Cardiac muscle cell (in vitro differentiated cells and primary cell): ENCODE results near the gene TNF. TPM values are rescaled to one million over a fixed set of nuclear protein-coding genes. Genes with fewer than 3 reads are reported as not detected.
"Not testable (repeated sequence)": the region's sequence is repeated elsewhere in the genome, so short reads cannot be mapped to it uniquely, and the experiment has no call there.

Experiments
- DNase-seq, 2 donors: peaks; one replicate each; pipeline versions ENCODE4 v3.0.0 to v3.0.0-alpha.2; 2010 to 2017; ENCODE audit warnings: low read depth in 1 of 2, low spot score in 1 of 2
- H3K27ac ChIP-seq: fragments of 200-600 bp; sonication (generic); 2 replicates; pipeline ENCODE4 v1.5.1; 2016
- H3K27me3 ChIP-seq: fragments of 200-600 bp; sonication (generic); 2 replicates; pipeline ENCODE4 v1.6.0; 2016; ENCODE audit warnings: control low read depth
- H3K36me3 ChIP-seq: fragments of 200-600 bp; sonication (generic); 2 replicates; pipeline ENCODE4 v1.5.1; 2016; ENCODE audit warnings: control low read depth
- H3K4me1 ChIP-seq: fragments of 200-600 bp; sonication (generic); 2 replicates; pipeline ENCODE4 v1.8.1; 2017; ENCODE audit warnings: low read depth, mild to moderate bottlenecking, mixed run types
- H3K4me3 ChIP-seq: fragments of 200-600 bp; sonication (generic); 2 replicates; pipeline ENCODE4 v1.5.1; 2016; ENCODE audit warnings: mild to moderate bottlenecking
- H3K9me3 ChIP-seq: fragments of 200-600 bp; sonication (generic); 2 replicates; pipeline ENCODE4 v1.5.1; 2017; ENCODE audit warnings: low read depth, mild to moderate bottlenecking, control low read depth
- CTCF ChIP-seq: IDR thresholded peaks from 2 replicates; pipeline ENCODE4 v1.5.1; 2012; ENCODE audit warnings: low read depth, mild to moderate bottlenecking, low read length
- polyA plus RNA-seq: library from polyadenylated mRNA; unstranded; fragments of >200 nt; fragmentation: Nextera tagmentation; extraction: Ambion mirVana; gene quantifications from 2 replicates; pipeline ENCODE4 v1.2.1, GENCODE V29; 2016
- total RNA-seq: library from RNA; depleted of rRNA; stranded (reverse); fragments of >200 nt; gene quantifications from 2 replicates; pipeline ENCODE4 v1.2.3, GENCODE V29; 2016

Gene TNF
- total and polyA plus RNA-seq, 2 experiments from 2014 or later: not detected

- Histone ChIP-seq H3K4me1 (peaks cover 3% of the 10 kb centered on the region), H3K4me3 (no peak within 1 kb of the TSS), H3K9me3 (no peaks in the 10 kb centered on the region), H3K27me3 (no peaks in the 10 kb centered on the region), H3K36me3 (no peaks in the 10 kb centered on the region), H3K27ac (no peak within 1 kb of the TSS)
- TF ChIP-seq CTCF: no peak
- DNase-seq: peak in 1 of 2 donors; percentile 21
Observed at GRCh38 chr6:31586008-31586407, 10.6 kb downstream of the TNF start, which contains the start of gene LST1. Gene LST1 (plus strand): TSS chr6:31586277. CDS start chr6:31587300, 1,023 bp downstream.

DNA sequence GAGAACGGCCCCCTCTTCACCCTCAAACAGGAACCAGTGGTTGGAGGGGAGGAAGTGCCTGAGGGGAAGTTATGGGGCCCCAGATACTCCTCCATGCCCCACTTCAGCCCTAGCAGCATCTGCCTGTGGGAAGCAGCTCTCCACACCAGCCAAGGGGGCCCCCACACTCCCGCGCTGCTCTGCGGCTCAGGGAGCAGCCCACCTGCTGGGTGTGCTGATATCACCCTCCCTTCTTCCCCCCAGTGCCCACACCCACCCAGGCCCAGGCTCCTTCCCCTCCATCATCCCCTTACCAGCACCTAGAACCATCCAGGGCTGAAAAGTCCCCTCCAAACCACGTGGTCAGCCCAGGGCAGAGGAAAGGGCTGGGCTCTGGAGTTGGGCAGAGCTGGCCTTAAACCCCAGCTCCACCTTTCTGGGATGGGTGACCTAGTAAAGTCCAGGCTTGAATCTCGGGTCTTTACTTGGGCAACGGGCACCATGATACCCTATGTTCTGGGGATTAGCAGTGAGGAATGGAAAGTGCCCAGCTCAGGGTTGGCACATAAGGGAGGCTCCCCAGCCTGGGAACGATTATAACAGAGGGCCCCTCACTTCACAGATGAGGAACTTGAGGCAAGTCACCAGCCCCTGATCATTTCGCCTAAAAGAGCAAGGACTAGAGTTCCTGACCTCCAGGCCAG lies 11.4 kb downstream of the TNF start:
- H3K27ac ChIP-seq: no peak overlapping the region
- H3K9me3 ChIP-seq: no peaks in the 10 kb centered on the region
- H3K36me3 ChIP-seq: no peaks in the 10 kb centered on the region
- H3K4me3 ChIP-seq: no peak overlapping the region
- H3K27me3 ChIP-seq: no peaks in the 10 kb centered on the region
- H3K4me1 ChIP-seq: peaks cover 1% of the 10 kb centered on the region
- DNase-seq: no peak
- TF ChIP-seq CTCF: no peak

DNA sequence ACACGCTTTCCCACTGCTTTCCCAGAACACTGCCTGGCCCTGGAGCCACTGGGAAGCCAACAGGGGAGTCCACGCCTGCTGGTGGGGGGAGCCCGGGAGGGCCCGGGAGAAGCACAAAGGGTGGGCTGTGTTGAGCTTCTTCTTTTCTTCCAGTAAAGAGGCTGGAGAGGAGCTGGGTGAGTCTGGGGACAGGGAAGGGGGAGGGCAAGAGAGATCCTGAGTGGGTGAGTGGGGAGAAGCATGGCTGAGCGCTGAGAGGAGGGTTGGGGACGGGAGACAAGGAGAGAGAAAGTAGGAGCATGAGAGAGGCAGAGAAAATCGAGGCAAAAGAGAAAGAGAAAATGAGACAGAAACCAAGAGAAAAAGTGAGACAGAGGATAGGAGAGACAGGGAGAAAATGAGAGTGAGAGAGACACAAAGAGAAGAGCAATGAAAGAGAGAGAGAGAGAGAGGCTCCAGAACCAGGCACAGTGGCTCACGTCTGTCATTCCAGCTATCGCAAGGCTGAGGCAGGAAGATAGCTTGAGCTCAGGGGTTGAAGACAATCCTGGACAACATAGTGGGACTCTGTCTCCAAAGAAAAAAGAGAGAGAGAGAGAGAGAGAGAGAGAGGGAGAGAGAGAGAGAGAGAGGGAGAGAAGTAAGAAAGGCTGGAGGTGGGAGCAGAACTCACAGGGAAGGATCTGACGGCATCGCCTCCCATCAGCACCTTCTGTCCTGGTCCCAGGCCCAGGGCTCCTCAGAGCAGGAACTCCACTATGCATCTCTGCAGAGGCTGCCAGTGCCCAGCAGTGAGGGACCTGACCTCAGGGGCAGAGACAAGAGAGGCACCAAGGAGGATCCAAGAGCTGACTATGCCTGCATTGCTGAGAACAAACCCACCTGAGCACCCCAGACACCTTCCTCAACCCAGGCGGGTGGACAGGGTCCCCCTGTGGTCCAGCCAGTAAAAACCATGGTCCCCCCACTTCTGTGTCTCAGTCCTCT lies 12.7 kb downstream of the TNF start:
- DNase-seq: no peak
- no peaks in the 10 kb centered on the region for H3K36me3 ChIP-seq
- no peak overlapping the region for H3K27ac ChIP-seq
- no peak overlapping the region for H3K4me3 ChIP-seq
- no peak for TF ChIP-seq CTCF
- no peaks in the 10 kb centered on the region for H3K4me1 ChIP-seq
- no peaks in the 10 kb centered on the region for H3K9me3 ChIP-seq
- no peaks in the 10 kb centered on the region for H3K27me3 ChIP-seq

- H3K9me3 ChIP-seq: no peaks in the 10 kb centered on the region
- DNase-seq: peak in 1 of 2 donors; percentile 14
Observed at GRCh38 chr6:31588871-31589650, 13.7 kb downstream of the TNF start.

GRCh38 chr6:31590691-31591090 lies 15.3 kb downstream of the TNF start:
- not testable (repeated sequence) for H3K36me3 ChIP-seq, H3K9me3 ChIP-seq, H3K4me3 ChIP-seq, H3K27ac ChIP-seq, H3K4me1 ChIP-seq, DNase-seq, H3K27me3 ChIP-seq

More at GRCh38 chr6:31588871-31589650, 13.7 kb downstream of the TNF start:
- TF ChIP-seq CTCF: no peak
- Histone ChIP-seq H3K4me1 (no peaks in the 10 kb centered on the region), H3K27ac (no peak overlapping the region), H3K36me3 (no peaks in the 10 kb centered on the region), H3K27me3 (no peaks in the 10 kb centered on the region), H3K4me3 (no peak overlapping the region)
